Measurements from ENCODE around the gene GLRX.
"Not testable (repeated sequence)": the region's sequence is repeated elsewhere in the genome, so short reads cannot be mapped to it uniquely, and the experiment has no call there.

GLRX gene

DNA sequence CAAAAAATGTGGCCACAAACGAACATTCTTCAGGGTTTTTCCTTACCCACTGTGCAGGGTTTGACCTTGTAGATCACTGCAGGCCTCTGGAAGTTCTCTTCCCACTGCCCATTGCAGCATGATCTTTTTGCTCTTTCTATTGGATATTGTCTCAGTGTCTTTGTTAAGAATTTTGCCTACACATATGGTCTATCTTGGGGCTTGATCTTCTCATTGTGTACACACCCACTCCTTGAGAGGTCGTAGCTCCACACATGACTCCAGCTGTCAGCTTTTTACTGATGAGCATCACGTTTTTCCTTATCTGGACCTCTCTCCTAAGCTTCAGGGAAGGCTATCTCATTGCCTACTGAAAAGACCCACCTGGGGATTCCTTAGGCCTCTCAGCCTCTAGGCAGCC is 3.0 kb upstream of the GLRX start:
- no peak for DNase-seq

DNA sequence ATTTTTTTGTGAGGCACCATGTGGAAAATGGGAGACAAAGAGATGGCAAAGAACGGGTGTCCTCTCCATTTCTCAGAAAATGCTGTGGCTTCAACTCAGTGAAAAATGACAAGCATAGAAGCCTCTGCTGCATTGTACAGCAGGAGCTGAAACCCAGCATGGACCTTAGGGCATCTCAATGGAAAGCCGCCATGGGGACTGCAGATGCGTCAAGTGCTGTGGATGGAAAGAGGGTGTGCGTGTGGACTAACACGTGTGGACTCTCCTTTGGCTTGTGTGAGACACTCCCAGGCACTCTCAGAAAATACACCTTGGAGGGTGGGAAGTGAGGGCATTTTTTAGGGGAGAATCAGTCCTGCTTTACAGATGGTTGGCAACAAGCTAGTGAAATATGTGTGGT is 2.2 kb upstream of the GLRX start:
- no peak for DNase-seq

DNA sequence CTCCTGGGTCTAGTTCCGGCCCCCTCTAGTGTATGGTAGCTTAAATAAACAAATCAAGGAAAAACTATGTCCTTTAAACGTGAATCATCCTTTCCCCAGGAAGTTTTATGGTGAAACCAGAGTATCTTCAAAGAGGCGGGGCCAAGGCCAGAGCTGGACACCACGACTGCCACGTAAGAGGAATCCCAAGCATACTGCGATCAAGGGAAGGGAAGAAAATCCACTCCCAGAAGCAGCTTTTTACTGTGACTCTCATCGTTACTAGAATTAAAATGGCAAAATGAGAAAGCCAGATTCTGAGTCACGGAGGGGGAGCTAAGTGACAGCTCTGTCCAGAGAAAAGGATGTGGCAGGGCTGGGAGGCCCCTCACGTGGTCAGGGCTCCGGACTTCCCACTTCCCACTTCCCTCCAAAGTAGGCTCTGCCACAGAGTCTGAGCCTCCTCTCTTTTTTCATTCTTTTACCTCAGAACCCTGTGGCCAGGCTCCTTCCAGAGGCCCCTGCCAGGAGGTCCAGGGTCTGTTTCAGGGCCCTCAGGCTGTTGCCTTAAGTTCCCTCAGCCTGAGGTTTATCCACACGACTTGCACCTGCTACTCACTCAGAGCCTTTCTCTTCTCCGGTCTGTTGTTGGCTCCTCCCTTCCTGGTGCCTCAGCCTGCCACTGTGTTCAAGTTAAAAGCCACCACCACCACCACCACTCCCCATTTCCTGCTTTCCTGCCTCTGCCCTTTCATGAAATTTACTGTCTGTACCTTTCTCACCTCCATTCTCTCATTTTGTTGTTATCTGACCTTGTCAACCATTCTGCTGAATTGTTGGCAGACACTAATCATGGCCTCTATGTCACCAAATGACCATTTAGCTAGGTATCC is 1.4 kb upstream of the GLRX start:
- peak; percentile 35 to 59 for DNase-seq

- DNase-seq, result no peak
Observed at GRCh38 chr5:95823218-95823737, 752 bp upstream of the GLRX start.

DNA sequence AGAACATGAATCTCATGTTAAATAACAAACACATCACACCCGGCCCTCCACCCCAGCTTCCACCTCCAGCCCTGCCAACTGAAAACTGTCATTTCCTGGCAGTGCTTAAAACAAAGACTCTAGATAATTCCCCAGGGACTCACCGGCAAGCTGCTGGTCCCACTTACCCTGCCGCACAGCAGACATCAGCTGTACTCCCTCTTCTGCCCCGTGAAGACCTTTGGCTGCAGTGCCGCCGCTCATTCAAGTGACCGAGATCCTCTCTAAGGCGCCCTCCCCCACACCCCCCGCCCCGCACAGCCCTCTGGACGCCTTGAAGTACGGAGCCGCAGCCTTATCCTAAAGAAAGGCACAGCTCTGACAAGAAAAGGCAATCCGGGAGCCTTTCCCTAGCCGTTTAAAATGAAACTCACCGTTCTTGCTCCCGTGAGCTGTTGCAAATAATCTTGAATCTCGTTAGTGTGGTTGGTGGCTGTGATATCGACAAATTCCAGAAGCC is 434 bp downstream of the GLRX start:
- DNase-seq, result peak; percentile 21 to 44

DNA sequence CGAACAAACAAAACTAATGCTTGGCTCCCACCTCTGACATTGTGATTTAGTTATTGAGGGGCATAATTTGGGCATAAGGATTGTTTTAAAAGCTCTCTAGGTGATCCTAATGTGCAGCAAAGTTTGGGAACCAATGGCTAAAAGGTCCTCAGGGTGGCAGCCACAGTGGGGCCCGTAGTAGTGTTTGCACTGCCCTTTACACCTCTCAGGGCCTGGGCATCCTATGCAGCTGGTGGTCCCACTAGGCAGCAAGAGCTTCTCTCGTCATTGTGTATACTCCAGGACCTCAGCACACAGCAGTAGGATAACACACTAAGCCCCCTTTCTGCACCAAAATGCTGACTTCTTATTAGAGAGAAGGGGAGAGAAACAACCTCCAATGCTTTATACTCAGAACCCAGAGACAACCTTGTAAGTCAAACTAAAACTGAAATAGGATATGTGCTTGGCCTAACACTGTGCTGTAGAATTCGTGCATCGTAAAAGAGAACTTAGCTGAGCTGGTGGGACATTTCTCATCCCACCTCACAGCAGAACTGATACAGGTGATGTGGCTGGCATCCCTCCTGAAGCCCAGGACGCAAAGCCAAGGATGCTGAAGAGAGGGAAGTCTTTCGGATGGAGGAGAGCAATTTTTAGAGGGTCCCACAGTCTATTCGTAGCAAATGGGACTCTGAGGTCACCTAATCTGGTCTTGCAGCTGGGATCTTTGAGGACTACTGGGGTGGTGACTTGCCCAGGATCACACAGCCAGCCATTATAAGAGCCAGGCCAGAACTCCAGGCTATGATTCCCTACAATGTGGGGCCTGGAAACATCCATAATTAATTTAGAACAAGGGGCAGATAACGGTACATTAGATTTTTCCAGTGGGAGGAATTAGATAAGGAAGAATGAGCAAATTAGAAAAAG is 1.2 kb downstream of the GLRX start:
- no peak for DNase-seq

DNA sequence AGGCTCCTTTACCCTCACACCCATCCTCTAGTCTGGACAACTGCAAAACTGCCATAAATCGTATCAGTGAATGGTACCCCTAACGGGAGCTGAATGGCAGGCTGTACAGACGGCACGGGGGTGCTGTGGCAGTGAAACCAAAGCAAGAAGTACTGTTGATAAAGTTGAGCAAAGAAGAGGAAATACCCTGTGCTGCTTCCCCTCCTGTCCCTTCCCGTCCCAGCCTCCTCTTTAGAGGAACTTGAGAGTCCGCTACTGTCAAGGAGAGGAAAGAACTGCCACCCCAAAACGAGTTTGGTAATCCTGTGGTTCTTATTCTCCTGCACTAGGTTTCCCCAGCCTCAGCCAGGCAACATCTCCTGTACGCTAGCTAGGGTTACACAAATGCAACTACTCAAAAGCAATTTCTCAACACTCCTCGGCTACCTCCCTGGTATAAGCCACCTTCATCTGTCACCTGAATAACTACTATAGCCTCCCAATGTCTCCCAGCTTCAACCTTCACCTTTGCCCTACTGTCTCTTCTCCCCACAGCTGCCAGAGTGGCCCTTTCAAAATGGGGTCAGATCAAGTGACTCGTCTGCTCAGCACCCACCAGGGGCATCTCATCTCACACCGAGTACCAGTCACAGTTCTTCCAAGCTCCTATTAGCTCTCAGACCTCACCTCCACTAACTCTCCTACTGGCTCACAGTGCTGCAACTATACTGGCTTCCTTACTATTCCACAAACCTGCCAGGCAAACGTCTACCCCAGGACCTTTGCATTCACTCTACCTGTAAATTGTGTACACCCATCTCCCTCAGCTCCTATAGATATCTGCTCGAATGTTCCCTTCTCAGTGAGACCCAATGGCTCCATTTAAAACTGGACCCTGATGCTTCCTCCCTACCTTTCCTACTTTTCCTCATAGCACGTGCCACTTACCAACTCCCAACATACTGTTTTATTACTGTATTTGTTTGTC is 4.1 kb downstream of the GLRX start:
- DNase-seq, result peak in 1 of 2 donors; percentile 78

- no peak for DNase-seq
Observed at GRCh38 chr5:95817430-95817829, 5.1 kb downstream of the GLRX start.

DNA sequence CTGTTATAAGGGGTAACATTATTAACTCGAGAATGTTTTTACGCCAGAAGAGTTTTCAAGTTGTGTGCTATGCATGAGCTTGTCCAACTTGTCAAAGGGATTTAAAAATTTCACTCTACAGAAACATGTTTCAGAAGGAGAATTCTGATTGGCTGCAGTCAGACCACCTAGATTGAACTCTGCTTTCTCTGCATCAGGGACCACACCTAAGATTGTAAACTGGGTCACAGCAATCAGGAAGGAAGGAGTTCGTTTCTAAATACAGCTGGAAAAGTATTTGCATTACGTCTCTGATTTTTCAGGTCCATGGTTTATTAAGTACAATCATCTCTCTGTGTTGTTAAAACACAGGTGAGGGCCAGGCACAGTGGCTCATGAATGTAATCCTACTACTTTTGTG is 5.8 kb downstream of the GLRX start:
- DNase-seq, result no peak

- no peak for DNase-seq
Observed at GRCh38 chr5:95816341-95816740, 6.2 kb downstream of the GLRX start.

DNA sequence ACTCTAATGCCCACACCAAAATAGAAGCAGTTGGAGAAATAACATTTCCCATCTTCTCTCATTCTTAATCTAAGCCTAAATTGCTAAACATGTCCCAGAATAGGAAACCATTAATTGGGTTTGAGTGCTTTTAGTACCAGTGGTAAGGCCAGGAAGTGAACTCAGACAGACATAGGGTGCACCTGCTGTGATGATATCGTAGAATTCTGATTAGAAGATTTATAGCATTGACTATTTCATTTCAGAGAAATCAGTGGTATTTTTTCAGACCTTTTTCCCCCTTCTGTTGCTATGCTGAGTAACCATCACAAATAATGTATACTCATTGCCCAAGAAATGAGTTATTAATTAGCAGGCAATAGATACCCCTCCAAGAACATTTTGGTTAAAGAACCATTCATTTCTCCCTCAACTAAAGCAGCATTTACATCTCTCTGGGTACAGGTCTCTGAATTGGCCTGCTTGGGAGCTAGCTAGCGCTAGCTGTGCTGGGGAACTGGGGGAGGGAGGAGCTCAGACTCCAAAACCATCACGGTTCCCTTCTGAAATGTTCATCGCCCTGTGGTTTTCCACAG is 7.3 kb downstream of the GLRX start:
- no peak for DNase-seq

- DNase-seq, result not testable (repeated sequence)
Observed at GRCh38 chr5:95813035-95813434, 9.5 kb downstream of the GLRX start.

DNA sequence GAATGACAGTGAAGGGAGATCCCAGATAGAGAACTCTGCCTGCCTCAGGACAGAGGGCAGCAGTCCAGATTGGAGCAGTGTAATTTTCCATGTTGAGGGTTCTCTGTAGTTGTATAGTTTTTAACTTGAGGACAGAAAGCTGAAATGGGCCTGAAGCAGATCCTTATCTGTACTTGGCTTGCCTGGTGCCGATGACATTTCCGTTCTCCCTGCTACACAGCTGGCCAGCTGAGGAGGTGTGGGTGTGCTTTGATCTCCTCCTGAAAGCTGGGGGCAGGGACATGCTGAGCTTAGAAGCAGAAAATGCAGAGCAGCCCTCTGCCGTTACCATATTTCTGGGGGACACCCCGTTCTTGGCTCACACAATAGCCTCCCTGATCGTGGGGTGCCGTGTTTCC is 10.5 kb downstream of the GLRX start:
- no peak for DNase-seq

GRCh38 chr5:95811461-95812073 is 11.0 kb downstream of the GLRX start:
- DNase-seq, result not testable (repeated sequence)

GRCh38 chr5:95811126-95811423 is 11.5 kb downstream of the GLRX start:
- not testable (repeated sequence) for DNase-seq

- no peak for DNase-seq
Observed at GRCh38 chr5:95810305-95811125, 12.0 kb downstream of the GLRX start.

DNA sequence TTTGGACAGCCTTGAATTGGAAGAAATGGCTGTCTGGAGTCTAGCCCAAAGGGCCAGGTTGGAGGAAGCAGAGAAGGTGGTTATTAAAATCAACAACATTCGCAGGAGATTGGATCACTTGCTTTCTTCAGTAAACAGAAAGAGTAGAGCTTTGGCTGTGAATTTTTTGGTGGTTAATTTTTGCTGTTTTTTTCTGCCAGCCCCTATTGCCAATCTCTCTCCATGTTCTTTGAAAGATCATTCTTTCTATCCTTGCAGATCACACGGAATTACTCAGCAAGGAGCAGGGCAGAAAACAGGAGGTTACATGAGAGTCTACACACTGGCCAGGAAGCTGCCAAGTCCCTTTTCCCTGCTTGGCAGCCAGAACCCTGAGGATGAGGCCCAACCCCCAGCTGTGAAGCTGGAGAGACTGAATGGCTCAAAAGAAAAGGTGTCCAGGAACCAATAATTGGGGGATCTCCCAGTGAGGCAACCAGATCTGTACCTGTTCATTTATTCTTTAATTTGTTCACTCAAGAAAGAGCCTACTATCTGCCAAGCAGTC is 13.0 kb downstream of the GLRX start:
- no peak for DNase-seq

GRCh38 chr5:95808686-95809413 is 13.7 kb downstream of the GLRX start:
- peak; percentile 15 to 97 for DNase-seq

DNA sequence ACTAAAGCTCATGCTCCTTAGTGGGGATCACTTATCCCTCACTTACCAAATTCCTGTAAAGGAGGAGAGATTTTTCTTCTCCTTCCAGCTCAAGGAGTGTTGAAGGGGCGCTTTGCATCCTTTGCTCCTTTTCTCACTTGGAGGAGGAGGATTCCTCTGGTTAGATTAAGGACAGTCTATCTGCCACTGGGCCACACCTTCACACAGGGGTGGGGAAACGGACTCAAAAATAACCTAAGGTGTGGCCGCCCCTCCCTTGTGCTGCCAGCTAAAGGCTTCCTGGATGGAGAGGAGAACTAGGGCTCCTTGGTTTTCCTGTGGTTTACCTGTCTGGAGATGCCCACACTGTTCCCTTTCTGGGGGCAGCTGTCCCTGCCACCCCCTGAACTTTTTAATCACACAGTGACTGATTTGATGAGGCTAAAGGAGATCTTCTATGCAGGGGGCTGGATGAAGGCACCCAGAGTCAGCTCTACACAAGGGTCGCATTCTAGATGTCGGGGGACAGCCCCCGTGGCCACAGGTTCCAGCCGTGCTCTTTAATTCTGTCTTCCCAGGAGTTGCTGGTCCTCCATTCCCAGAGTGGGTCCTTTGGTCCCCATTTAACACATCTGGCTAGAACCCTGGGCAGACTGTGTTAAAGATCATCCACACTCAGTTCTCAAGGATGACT is 14.4 kb downstream of the GLRX start:
- no peak for DNase-seq

All from bone marrow (tissue), 2 donors.